Natural killer cell (primary cell): ENCODE data around the gene OCLN. TPM values are rescaled to one million over a fixed set of nuclear protein-coding genes. Genes with fewer than 3 reads are reported as not detected.
"Not testable (repeated sequence)": the region's sequence is repeated elsewhere in the genome, so short reads cannot be mapped to it uniquely, and the experiment has no call there.

Experiments
- ATAC-seq, 3 donors: fragments of 150-1000 bp in 2 of 3; fragments of 200-7000 bp in 1 of 3; cut with Tn5 transposase; 1 replicate in 1 of 3; 2 replicates in 2 of 3; pipeline ENCODE4 v1.10.0; 2021; ENCODE audit warnings: mild to moderate bottlenecking in 2 of 3, moderate library complexity in 2 of 3
- DNase-seq, 2 donors: peaks; one replicate each; pipeline versions ENCODE4 v3.0.0 to v3.0.0-alpha.2; 2013 to 2021; ENCODE audit warnings: mixed read lengths in 1 of 2
- H3K27ac ChIP-seq: one replicate; pipeline ENCODE4 v1.5.1; 2013; ENCODE audit warnings: mild to moderate bottlenecking, low read length
- H3K27me3 ChIP-seq: one replicate; pipeline ENCODE4 v1.6.1; 2013; ENCODE audit warnings: low read length; ENCODE audit not compliant: control insufficient read depth, insufficient read depth
- H3K36me3 ChIP-seq: one replicate; pipeline ENCODE4 v1.6.1; 2013; ENCODE audit warnings: low read length; ENCODE audit not compliant: control insufficient read depth, insufficient read depth
- H3K4me1 ChIP-seq: one replicate; pipeline ENCODE4 v1.6.1; 2013; ENCODE audit warnings: low read length; ENCODE audit not compliant: control insufficient read depth, insufficient read depth
- H3K4me3 ChIP-seq: one replicate; pipeline ENCODE4 v1.5.1; 2013; ENCODE audit warnings: low read length
- H3K9me3 ChIP-seq: one replicate; pipeline ENCODE4 v1.6.1; 2013; ENCODE audit warnings: low read length; ENCODE audit not compliant: control insufficient read depth, insufficient read depth
- H3K27ac Mint-ChIP-seq, 2 donors: one replicate each; pipeline ENCODE4 v1.8.0; 2022; ENCODE audit warnings: mild to moderate bottlenecking in 2 of 2, mixed read lengths in 2 of 2, moderate library complexity in 1 of 2
- H3K27me3 Mint-ChIP-seq, 2 donors: one replicate each; pipeline ENCODE4 v1.8.0; 2022; ENCODE audit warnings: low read depth in 2 of 2, mixed read lengths in 2 of 2
- H3K36me3 Mint-ChIP-seq: one replicate; pipeline ENCODE4 v1.8.0; 2022; ENCODE audit warnings: mixed read lengths
- H3K4me1 Mint-ChIP-seq, 2 donors: one replicate each; pipeline ENCODE4 v1.8.0; 2022; ENCODE audit warnings: mixed read lengths in 2 of 2
- H3K4me3 Mint-ChIP-seq: one replicate; pipeline ENCODE4 v1.8.0; 2022; ENCODE audit warnings: mild to moderate bottlenecking, moderate library complexity, mixed read lengths
- H3K9me3 Mint-ChIP-seq, 2 donors: one replicate each; pipeline ENCODE4 v1.8.0; 2022; ENCODE audit warnings: mixed read lengths in 2 of 2
- WGBS: methylation state at CpG from one replicate; pipeline ENCODE4 v1.1.7; 2013; ENCODE audit warnings: missing lambda C conversion rate; ENCODE audit not compliant: insufficient coverage; 5-methylcytosine and 5-hydroxymethylcytosine counted together
- intact Hi-C: fragments of 100-400 bp; cut with micrococcal nuclease; formaldehyde crosslinking; loops from one replicate; pipeline ENCODE4 v1.14.2; 2022
- total RNA-seq, 4 donors: library from RNA; stranded (reverse); fragments of 120-200 nt in 1 of 4; gene quantifications; one replicate each; pipeline versions ENCODE4 v1.2.3 to v1.2.4, GENCODE V29; 2013 to 2022
- TF ChIP-seq, protein P1 (sequence below): fragments of 200-600 bp; IDR thresholded peaks from one replicate; pipeline ENCODE4 v1.8.0; 2022; ENCODE audit warnings: antibody characterized with exemption

Gene OCLN
- total RNA-seq, 3 donors from 2014 or later (not counting 1 experiment from before 2014, with no cell fraction given): 0.68 to 1.8 (median 1.3) TPM

DNA sequence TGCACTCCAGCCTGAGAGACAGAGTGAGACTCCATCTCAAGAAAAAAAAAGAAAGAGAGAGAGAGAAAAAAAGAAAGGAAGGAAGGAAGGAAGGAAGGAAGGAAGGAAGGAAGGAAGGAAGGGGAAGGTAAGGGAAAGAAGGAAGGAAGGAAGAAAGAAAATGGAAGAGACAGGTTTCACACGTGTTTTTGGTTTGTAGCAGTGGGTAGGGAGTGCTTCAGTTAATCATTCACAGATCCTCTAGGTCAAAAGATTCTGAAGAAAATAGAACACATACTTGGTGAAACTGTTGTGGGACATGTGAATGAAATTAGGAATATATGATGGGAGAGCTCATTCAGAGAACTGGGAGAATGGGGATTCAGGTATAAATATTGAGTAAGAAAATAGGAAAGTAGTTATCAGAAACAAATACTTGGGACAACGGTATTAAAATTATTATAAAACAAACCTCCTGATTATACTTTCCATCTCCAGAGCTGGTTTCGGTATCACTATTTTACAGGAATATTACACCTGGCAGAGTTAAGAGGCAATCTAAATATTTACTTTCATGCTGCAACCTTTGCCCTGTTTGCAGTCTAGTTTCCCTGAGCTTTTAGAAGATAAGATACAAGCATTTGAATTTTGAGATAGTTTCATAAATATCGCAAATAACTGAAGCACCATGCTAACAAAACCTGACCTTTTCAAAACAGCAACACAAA lies 40.5 kb upstream of the OCLN start:
- no peak for ATAC-seq
- no peak for DNase-seq
- H3K4me3 ChIP-seq: no peak overlapping the region
- Mint-ChIP-seq H3K4me3 (no peak overlapping the region), H3K4me1 (no peaks in the 10 kb centered on the region), H3K27me3 (no peaks in the 10 kb centered on the region), H3K36me3 (no peaks in the 10 kb centered on the region), H3K9me3 (no peaks in the 10 kb centered on the region), H3K27ac (no peak overlapping the region)
- no peak overlapping the region for H3K27ac ChIP-seq
- H3K4me1 ChIP-seq: no peaks in the 10 kb centered on the region
- no peaks in the 10 kb centered on the region for H3K9me3 ChIP-seq
- 76% methylated on average over 3 of the region's 4 CpGs for WGBS
- intact Hi-C loops: no loop called here
- no peaks in the 10 kb centered on the region for H3K36me3 ChIP-seq
- no peaks in the 10 kb centered on the region for H3K27me3 ChIP-seq
- TF ChIP-seq, protein P1, sequence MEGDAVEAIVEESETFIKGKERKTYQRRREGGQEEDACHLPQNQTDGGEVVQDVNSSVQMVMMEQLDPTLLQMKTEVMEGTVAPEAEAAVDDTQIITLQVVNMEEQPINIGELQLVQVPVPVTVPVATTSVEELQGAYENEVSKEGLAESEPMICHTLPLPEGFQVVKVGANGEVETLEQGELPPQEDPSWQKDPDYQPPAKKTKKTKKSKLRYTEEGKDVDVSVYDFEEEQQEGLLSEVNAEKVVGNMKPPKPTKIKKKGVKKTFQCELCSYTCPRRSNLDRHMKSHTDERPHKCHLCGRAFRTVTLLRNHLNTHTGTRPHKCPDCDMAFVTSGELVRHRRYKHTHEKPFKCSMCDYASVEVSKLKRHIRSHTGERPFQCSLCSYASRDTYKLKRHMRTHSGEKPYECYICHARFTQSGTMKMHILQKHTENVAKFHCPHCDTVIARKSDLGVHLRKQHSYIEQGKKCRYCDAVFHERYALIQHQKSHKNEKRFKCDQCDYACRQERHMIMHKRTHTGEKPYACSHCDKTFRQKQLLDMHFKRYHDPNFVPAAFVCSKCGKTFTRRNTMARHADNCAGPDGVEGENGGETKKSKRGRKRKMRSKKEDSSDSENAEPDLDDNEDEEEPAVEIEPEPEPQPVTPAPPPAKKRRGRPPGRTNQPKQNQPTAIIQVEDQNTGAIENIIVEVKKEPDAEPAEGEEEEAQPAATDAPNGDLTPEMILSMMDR: no peak

DNA sequence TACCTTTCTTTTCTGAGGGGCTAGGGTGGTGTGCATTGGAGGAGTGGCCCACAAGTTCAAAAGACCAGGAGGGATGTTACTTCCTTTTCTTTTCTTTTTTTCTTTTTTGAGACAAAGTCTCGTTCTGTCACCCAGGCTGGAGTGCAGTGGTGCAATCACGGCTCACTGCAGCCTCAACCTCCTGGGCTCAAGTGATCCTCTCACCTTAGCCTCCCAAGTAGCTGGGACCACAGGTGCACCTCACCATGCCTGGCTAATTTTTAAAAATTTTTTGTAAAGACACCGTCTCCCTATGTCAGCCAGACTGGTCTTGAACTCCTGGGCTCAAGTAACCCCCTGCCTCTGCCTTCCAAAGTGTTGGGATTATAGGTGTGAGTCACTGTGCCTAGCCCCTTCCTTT lies 39.1 kb upstream of the OCLN start:
- DNase-seq, H3K27me3 Mint-ChIP-seq, H3K9me3 Mint-ChIP-seq, H3K4me1 ChIP-seq, H3K27ac ChIP-seq, H3K36me3 Mint-ChIP-seq, ATAC-seq, intact Hi-C loops, H3K27me3 ChIP-seq, H3K4me3 ChIP-seq, H3K4me3 Mint-ChIP-seq, H3K9me3 ChIP-seq, H3K36me3 ChIP-seq, H3K4me1 Mint-ChIP-seq, H3K27ac Mint-ChIP-seq: not testable (repeated sequence)
- WGBS: 92% methylated on average over 3 of the region's 3 CpGs

GRCh38 chr5:69454460-69455249 lies 37.9 kb upstream of the OCLN start:
- TF ChIP-seq, protein P1: no peak
- intact Hi-C loops: no loop called here
- no peak for DNase-seq

GRCh38 chr5:69455428-69455988 lies 37.1 kb upstream of the OCLN start:
- H3K27ac Mint-ChIP-seq, ATAC-seq, H3K36me3 Mint-ChIP-seq, H3K36me3 ChIP-seq, H3K4me3 Mint-ChIP-seq, intact Hi-C loops, H3K4me1 Mint-ChIP-seq, H3K4me3 ChIP-seq, H3K27me3 ChIP-seq, H3K9me3 ChIP-seq, H3K9me3 Mint-ChIP-seq, H3K27ac ChIP-seq, H3K27me3 Mint-ChIP-seq, DNase-seq, H3K4me1 ChIP-seq: not testable (repeated sequence)
- WGBS: 92% methylated on average over 4 of the region's 7 CpGs

More at GRCh38 chr5:69454460-69455249, 37.9 kb upstream of the OCLN start:
- Histone ChIP-seq H3K4me1 (no peaks in the 10 kb centered on the region), H3K27ac (no peak overlapping the region), H3K36me3 (no peaks in the 10 kb centered on the region), H3K4me3 (no peak overlapping the region), H3K27me3 (no peaks in the 10 kb centered on the region), H3K9me3 (no peaks in the 10 kb centered on the region)
- H3K27ac Mint-ChIP-seq: no peak overlapping the region
- no peaks in the 10 kb centered on the region for H3K4me1 Mint-ChIP-seq
- H3K36me3 Mint-ChIP-seq: no peaks in the 10 kb centered on the region
- no peaks in the 10 kb centered on the region for H3K27me3 Mint-ChIP-seq
- no peaks in the 10 kb centered on the region for H3K9me3 Mint-ChIP-seq
- no peak for ATAC-seq
- 83% methylated on average over 7 of the region's 8 CpGs for WGBS
- H3K4me3 Mint-ChIP-seq: no peak overlapping the region
